WERI-Rb-1 (cell line): ENCODE data around the gene PSMD6.

Experiments used
- DNase-seq: peaks from one replicate; pipeline ENCODE4 v3.0.0-alpha.2; 2020
- H3K27ac ChIP-seq: fragments of 250-450 bp; sonication (Bioruptor Pico); 2 replicates; pipeline ENCODE4 v1.5.1; 2020; ENCODE audit warnings: mild to moderate bottlenecking, moderate library complexity
- H3K27me3 ChIP-seq: fragments of 250-450 bp; sonication (Bioruptor Pico); 2 replicates; pipeline ENCODE4 v1.5.1; 2021; ENCODE audit warnings: mild to moderate bottlenecking, low read depth, moderate library complexity; ENCODE audit not compliant: insufficient read depth, severe bottlenecking
- H3K36me3 ChIP-seq: fragments of 250-450 bp; sonication (Bioruptor Pico); 2 replicates; pipeline ENCODE4 v1.5.1; 2020; ENCODE audit warnings: mild to moderate bottlenecking, moderate library complexity
- H3K4me3 ChIP-seq: 2 replicates; pipeline ENCODE4 v1.5.1; 2011; ENCODE audit warnings: low read depth, mild to moderate bottlenecking, control low read depth, low read length
- H3K9me3 ChIP-seq: fragments of 250-450 bp; sonication (Bioruptor Pico); 2 replicates; pipeline ENCODE4 v1.5.1; 2021; ENCODE audit warnings: mild to moderate bottlenecking, moderate library complexity; ENCODE audit not compliant: severe bottlenecking
- CTCF ChIP-seq: IDR thresholded peaks from 2 replicates; pipeline ENCODE4 v1.5.1; 2011; ENCODE audit warnings: low read depth, mild to moderate bottlenecking, control low read depth, inconsistent platforms, low read length

The PSMD6 gene

GRCh38 chr3:64008017-64008416 is 15.3 kb downstream of the PSMD6 start:
- H3K27ac ChIP-seq = no peak overlapping the region
- no peaks in the 10 kb centered on the region for H3K27me3 ChIP-seq
- no peak for TF ChIP-seq CTCF
- no peak for DNase-seq
- H3K36me3 ChIP-seq = peaks cover 63% of the 10 kb centered on the region
- no peaks in the 10 kb centered on the region for H3K9me3 ChIP-seq
- H3K4me3 ChIP-seq = no peak overlapping the region

- Histone ChIP-seq H3K4me3 (no peak overlapping the region), H3K27me3 (no peaks in the 10 kb centered on the region), H3K27ac (no peak overlapping the region), H3K9me3 (no peaks in the 10 kb centered on the region), H3K36me3 (peaks cover 27% of the 10 kb centered on the region)
- no peak for DNase-seq
- no peak for TF ChIP-seq CTCF
Observed at GRCh38 chr3:64003589-64003988, 19.7 kb downstream of the PSMD6 start.

- peaks cover 25% of the 10 kb centered on the region for H3K36me3 ChIP-seq
- H3K27ac ChIP-seq = no peak overlapping the region
- TF ChIP-seq CTCF = no peak
- no peak for DNase-seq
- no peaks in the 10 kb centered on the region for H3K27me3 ChIP-seq
- no peaks in the 10 kb centered on the region for H3K9me3 ChIP-seq
- no peak overlapping the region for H3K4me3 ChIP-seq
Observed at GRCh38 chr3:64002233-64002632, 21.1 kb downstream of the PSMD6 start.

GRCh38 chr3:64000453-64001055 is 22.7 kb downstream of the PSMD6 start:
- no peaks in the 10 kb centered on the region for H3K27me3 ChIP-seq
- H3K4me3 ChIP-seq = no peak overlapping the region
- TF ChIP-seq CTCF = no peak
- no peaks in the 10 kb centered on the region for H3K9me3 ChIP-seq
- H3K27ac ChIP-seq = no peak overlapping the region
- no peak for DNase-seq
- H3K36me3 ChIP-seq = peaks cover 20% of the 10 kb centered on the region

- DNase-seq = no peak
- no peaks in the 10 kb centered on the region for H3K9me3 ChIP-seq
- H3K27me3 ChIP-seq = no peaks in the 10 kb centered on the region
- no peak overlapping the region for H3K27ac ChIP-seq
- H3K4me3 ChIP-seq = no peak overlapping the region
- no peak for TF ChIP-seq CTCF
- H3K36me3 ChIP-seq = peaks cover 25% of the 10 kb centered on the region
Observed at GRCh38 chr3:63998852-63999754, 24.2 kb downstream of the PSMD6 start.
